ENCODE measurements around the gene NCAN. TPM values are rescaled to one million over a fixed set of nuclear protein-coding genes. Genes with fewer than 3 reads are reported as not detected.
"Not testable (repeated sequence)": the region's sequence is repeated elsewhere in the genome, so short reads cannot be mapped to it uniquely, and the experiment has no call there.

NCAN gene
- total RNA-seq, 4 donors from 2014 or later = 0.19 to 0.31 TPM; not detected in 2

DNA sequence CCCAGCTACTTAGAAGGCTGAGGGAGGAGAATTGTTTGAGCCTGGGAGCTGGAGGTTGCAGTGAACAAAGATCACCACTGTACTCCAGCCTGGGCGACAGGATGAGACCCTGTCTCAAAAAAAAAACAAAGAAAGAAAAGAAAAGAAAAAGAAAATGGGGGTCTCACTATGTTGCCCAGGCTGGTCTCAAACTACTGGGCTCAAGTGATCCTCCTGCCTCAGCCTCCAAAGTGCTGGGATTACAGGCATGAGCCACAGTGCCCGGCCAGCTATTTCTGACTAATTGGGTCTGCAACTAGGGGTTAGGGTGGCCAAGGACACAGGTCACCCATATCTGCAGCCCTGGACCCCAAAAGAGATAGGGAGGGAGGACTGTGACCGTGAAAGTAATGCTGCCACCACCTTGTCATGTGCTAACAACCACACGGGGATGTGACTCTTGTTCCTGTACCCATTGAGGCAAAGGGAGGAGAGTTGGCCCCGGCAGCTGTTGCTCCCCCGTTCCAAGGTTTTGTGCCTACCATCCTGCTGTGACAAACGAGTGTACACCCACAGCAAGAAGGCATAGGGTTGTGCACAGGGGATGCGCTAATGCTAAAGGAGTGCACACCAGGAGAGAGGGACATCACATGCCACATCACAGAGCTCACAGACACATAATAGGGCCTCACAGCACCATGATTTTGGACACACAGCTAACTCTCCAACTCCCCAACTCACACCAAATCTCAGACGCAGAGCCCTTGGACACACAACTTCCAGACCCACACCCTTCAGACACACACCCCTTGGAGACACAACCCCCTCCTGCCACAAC lies 42.3 kb upstream of the NCAN start:
- no peak for ATAC-seq
- peak overlapping the region in 1 of 2 donors; percentile 35 for H3K4me3 ChIP-seq
- H3K27ac ChIP-seq = no peak overlapping the region
- WGBS, 2 donors (ENCODE audit: low coverage in 1 of 2) = 80 to 100% methylated on average over 1 to 6 of the region's 9 CpGs
- H3K36me3 ChIP-seq = peaks cover 0 to 10% of the 10 kb centered on the region in 2 donors
- peaks cover 0 to 20% (median 0%) of the 10 kb centered on the region in 3 donors for H3K4me1 ChIP-seq
- no peak for TF ChIP-seq POLR2AphosphoS5 (IDR thresholded peaks at IDR 0.05)
- no peak for TF ChIP-seq CTCF (IDR thresholded peaks at IDR 0.05)
- no peak for TF ChIP-seq POLR2A (IDR thresholded peaks at IDR 0.05)
- TF ChIP-seq EP300 (IDR thresholded peaks at IDR 0.05) = no peak
- no peaks in the 10 kb centered on the region for H3K9me3 ChIP-seq
- H3K27me3 ChIP-seq = peaks cover 24% of the 10 kb centered on the region

DNA sequence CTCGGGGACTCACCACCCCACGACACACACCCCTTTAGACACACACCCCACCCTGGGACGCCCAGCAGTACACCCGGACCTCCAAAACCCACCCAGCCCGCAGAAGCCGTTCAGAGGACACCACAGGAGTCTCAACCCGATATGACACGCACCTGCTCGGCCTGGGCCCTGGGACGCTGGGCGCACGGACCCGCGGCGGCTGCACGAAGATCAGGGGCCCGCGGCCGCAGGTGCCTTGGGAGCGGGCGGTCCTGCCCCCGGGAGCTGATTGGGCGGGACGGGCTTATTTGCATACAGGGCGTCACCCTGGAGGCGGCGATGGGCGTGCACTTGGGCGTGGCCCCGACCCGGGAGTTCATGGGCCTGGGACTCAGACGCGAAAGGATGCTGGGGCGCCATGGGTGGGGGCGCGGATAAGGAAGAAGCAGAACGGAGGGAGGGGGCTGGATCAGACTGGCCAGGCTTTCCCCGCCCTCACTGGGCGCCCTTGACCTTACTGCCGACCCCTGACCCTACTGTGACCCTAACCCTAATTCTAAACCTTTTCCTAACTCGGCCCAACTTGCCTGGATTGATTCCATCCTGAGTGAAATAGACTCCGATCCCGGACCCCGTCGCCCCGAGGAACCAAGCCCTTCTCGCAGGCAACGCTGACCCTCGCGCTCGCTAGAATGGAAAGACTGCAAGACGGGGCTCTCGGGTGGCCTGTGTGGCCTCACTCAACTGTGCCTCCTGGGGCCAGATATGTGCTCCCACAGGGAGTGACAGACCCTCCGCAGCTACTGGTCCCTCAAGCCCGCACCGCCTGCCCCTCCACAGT lies 41.5 kb upstream of the NCAN start, which contains the start of gene MEF2B:
TSS of gene MEF2B (minus strand) at position 211 of the 820 bp plus-strand sequence. CDS start 19,528 bp downstream, outside the sequence.
- no peaks in the 10 kb centered on the region for H3K9me3 ChIP-seq
- H3K36me3 ChIP-seq = peaks cover 0 to 10% of the 10 kb centered on the region in 2 donors
- peaks cover 0 to 26% (median 0%) of the 10 kb centered on the region in 3 donors for H3K4me1 ChIP-seq
- H3K27ac ChIP-seq = no peak within 1 kb of the TSS
- WGBS, 2 donors (ENCODE audit: low coverage in 1 of 2) = 19 to 21% methylated on average over 8 to 10 of the region's 56 CpGs
- H3K27me3 ChIP-seq = peaks cover 24% of the 10 kb centered on the region
- ATAC-seq = peak; percentile 83
- peak within 1 kb of the TSS in 1 of 2 donors; percentile 35 for H3K4me3 ChIP-seq
- no peak for TF ChIP-seq CTCF (IDR thresholded peaks at IDR 0.05)
- TF ChIP-seq POLR2A (IDR thresholded peaks at IDR 0.05) = no peak
- TF ChIP-seq POLR2AphosphoS5 (IDR thresholded peaks at IDR 0.05) = no peak
- no peak for TF ChIP-seq EP300 (IDR thresholded peaks at IDR 0.05)

GRCh38 chr19:19170873-19171672 lies 40.7 kb upstream of the NCAN start:
- Histone ChIP-seq H3K4me1 (peaks cover 0 to 26% (median 0%) of the 10 kb centered on the region in 3 donors), H3K27me3 (peaks cover 24% of the 10 kb centered on the region), H3K27ac (no peak overlapping the region), H3K36me3 (peaks cover 0 to 17% of the 10 kb centered on the region in 2 donors), H3K4me3 (no peak overlapping the region), H3K9me3 (no peaks in the 10 kb centered on the region)
- 14 to 56% methylated on average over 1 to 3 of the region's 6 CpGs for WGBS, 2 donors (ENCODE audit: low coverage in 1 of 2)
- TF ChIP-seq CTCF (IDR thresholded peaks at IDR 0.05) (no peak), POLR2AphosphoS5 (IDR thresholded peaks at IDR 0.05) (no peak), EP300 (IDR thresholded peaks at IDR 0.05) (no peak), POLR2A (IDR thresholded peaks at IDR 0.05) (no peak)
- no peak for ATAC-seq

GRCh38 chr19:19171821-19172532 lies 39.8 kb upstream of the NCAN start:
- peaks cover 24% of the 10 kb centered on the region for H3K27me3 ChIP-seq
- H3K27ac ChIP-seq = no peak overlapping the region
- no peak overlapping the region for H3K4me3 ChIP-seq
- no peak for TF ChIP-seq CTCF (IDR thresholded peaks at IDR 0.05)
- TF ChIP-seq EP300 (IDR thresholded peaks at IDR 0.05) = no peak
- no peak for TF ChIP-seq POLR2AphosphoS5 (IDR thresholded peaks at IDR 0.05)
- TF ChIP-seq POLR2A (IDR thresholded peaks at IDR 0.05) = no peak
- H3K4me1 ChIP-seq = peaks cover 0 to 26% (median 0%) of the 10 kb centered on the region in 3 donors
- WGBS, 2 donors (ENCODE audit: low coverage in 1 of 2) = no CpG with 5 or more reads among the region's 8 CpGs
- peaks cover 0 to 26% of the 10 kb centered on the region in 2 donors for H3K36me3 ChIP-seq
- peak; percentile 60 for ATAC-seq
- H3K9me3 ChIP-seq = no peaks in the 10 kb centered on the region

- peaks cover 0 to 26% (median 0%) of the 10 kb centered on the region in 3 donors for H3K4me1 ChIP-seq
Measured at GRCh38 chr19:19173243-19173642, 38.5 kb upstream of the NCAN start.

More at GRCh38 chr19:19173243-19173642, 38.5 kb upstream of the NCAN start:
- H3K27ac ChIP-seq, H3K9me3 ChIP-seq, H3K4me3 ChIP-seq, ATAC-seq: not testable (repeated sequence)
- WGBS, 2 donors (ENCODE audit: low coverage in 1 of 2) = 92% methylated on average over 5 of the region's 5 CpGs; no CpG with 5 or more reads in 1 of the 2 donors
- peaks cover 0 to 39% of the 10 kb centered on the region in 2 donors for H3K36me3 ChIP-seq
- H3K27me3 ChIP-seq = peaks cover 24% of the 10 kb centered on the region
